ENCODE measurements around the gene LMNTD1. TPM values are rescaled to one million over a fixed set of nuclear protein-coding genes. Genes with fewer than 3 reads are reported as not detected.
"Not testable (repeated sequence)": the region's sequence is repeated elsewhere in the genome, so short reads cannot be mapped to it uniquely, and the experiment has no call there.

Gene LMNTD1
- total RNA-seq, 2 donors from 2014 or later: not detected

DNA sequence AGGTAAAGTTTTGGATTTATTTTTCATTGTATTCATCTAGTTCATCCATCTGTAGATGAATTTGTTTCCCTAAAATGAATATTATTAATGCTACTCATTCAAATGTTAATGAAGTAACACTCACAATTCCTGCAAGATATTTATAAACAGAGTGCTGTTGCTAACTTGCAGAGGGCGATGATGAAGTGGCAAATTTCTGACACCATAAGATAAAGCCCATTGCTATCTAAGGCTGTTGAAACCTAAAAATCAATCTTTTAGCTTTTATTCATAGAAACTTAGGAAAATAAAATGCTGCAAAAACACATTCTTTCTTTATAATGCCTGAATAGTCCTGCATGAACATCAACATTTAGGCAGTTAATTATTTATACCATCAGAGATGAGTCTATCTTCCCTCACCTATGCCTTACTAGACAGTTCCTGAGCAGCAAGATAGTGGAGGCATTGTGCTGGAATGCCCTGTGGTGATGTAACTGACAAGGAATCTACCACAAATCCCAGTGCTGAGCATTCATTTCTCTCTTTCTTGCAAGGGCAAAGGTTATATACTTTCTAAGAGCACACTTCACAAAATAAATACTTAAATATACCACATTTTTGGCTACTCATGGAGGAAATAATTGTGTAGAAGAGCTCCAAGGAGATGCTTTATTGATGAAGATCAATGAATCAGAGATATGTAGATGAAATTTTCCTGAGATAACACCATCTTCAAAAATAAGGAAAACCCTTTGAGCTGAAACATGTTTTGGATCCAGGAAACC lies 57.6 kb downstream of the LMNTD1 start:
- Mint-ChIP-seq H3K36me3 (ENCODE audit: low read depth) (no peaks in the 10 kb centered on the region), H3K4me1 (no peaks in the 10 kb centered on the region), H3K4me3 (no peak overlapping the region), H3K27me3 (peaks cover 21% of the 10 kb centered on the region), H3K27ac (no peak overlapping the region)
- DNase-seq (no peak), ATAC-seq (no peak)
- H3K9me3 ChIP-seq (ENCODE audit: control insufficient read depth, low read length, poor library complexity, severe bottlenecking): no peaks in the 10 kb centered on the region

- DNase-seq (no peak), ATAC-seq (no peak)
- no peaks in the 10 kb centered on the region for H3K9me3 ChIP-seq (ENCODE audit: control insufficient read depth, low read length, poor library complexity, severe bottlenecking)
- Mint-ChIP-seq H3K27ac (no peak overlapping the region), H3K36me3 (ENCODE audit: low read depth) (no peaks in the 10 kb centered on the region), H3K27me3 (peaks cover 15% of the 10 kb centered on the region), H3K4me1 (no peaks in the 10 kb centered on the region), H3K4me3 (no peak overlapping the region)
These were observed 58.2 kb downstream of the LMNTD1 start for GRCh38 chr12:25494926-25495325.

DNA sequence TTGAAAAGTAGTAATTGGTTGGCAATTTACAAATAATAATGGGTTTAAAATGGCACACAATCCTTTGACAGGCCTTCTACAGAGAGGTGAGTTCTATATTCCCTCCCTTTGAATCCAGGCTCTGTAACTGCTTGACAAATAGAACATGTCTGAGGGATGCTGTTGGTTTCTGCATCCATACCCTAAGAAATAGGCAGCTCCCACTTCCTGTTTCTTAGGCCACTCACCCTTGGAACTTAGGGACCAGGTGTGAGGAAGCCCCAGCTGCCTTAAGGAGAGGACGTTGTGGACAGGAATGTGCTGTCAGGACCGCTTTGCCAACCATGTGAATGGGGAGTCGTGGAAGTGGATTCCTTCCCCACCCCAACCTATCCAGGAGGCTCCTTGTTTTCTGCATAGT lies 59.4 kb downstream of the LMNTD1 start:
- H3K27me3 Mint-ChIP-seq: peaks cover 9% of the 10 kb centered on the region
- H3K4me3 Mint-ChIP-seq: no peak overlapping the region
- DNase-seq: no peak
- no peaks in the 10 kb centered on the region for H3K4me1 Mint-ChIP-seq
- no peak overlapping the region for H3K27ac Mint-ChIP-seq
- H3K36me3 Mint-ChIP-seq (ENCODE audit: low read depth): no peaks in the 10 kb centered on the region
- ATAC-seq: no peak
- H3K9me3 ChIP-seq (ENCODE audit: control insufficient read depth, low read length, poor library complexity, severe bottlenecking): no peaks in the 10 kb centered on the region

DNA sequence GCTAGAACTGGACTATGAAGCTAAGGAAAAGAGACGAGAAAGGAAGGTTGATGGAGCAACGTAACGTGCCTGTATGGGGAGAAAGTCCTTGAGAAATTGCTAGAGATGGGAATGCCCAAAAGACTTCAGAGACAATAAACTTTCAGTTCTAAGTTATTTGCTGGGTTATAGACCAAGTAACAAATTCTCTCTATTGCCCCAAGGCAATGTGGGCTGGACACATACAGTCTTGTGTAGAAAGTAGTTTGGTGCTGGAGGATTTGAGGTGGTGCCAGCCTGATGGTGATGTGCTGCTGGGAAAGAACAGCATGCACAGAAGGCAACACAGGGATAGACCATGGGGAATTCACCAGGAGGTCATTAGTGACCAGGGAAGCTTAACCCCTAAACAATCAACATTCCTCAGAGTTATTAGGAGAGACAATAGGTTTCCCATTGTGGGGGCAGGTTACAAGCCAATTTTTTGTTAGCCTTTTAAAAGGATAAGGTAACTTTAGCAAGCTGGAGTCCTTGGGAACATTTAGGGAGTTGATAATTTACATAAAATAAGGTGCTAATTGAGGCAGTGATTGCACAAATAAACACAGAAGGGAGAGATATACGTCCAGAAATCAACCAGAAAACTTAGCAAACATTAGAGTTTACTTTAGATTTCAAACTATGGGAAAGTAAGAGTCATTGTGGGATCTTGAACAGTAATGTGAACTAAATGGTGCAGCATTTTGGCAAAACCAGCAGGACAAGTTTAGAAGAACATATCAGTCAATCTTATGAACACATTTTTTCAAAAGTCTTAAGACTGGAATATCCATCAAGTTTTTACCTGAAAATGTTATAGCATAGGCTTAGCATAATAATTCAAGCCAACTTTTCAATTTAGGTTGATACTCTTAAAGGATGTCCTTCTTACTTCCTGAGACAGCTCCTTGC lies 61.4 kb downstream of the LMNTD1 start:
- Mint-ChIP-seq H3K36me3 (ENCODE audit: low read depth) (no peaks in the 10 kb centered on the region), H3K27ac (no peak overlapping the region), H3K27me3 (peaks cover 9% of the 10 kb centered on the region), H3K4me1 (no peaks in the 10 kb centered on the region), H3K4me3 (no peak overlapping the region)
- no peak for DNase-seq
- H3K9me3 ChIP-seq (ENCODE audit: control insufficient read depth, low read length, poor library complexity, severe bottlenecking): no peaks in the 10 kb centered on the region
- no peak for ATAC-seq

DNA sequence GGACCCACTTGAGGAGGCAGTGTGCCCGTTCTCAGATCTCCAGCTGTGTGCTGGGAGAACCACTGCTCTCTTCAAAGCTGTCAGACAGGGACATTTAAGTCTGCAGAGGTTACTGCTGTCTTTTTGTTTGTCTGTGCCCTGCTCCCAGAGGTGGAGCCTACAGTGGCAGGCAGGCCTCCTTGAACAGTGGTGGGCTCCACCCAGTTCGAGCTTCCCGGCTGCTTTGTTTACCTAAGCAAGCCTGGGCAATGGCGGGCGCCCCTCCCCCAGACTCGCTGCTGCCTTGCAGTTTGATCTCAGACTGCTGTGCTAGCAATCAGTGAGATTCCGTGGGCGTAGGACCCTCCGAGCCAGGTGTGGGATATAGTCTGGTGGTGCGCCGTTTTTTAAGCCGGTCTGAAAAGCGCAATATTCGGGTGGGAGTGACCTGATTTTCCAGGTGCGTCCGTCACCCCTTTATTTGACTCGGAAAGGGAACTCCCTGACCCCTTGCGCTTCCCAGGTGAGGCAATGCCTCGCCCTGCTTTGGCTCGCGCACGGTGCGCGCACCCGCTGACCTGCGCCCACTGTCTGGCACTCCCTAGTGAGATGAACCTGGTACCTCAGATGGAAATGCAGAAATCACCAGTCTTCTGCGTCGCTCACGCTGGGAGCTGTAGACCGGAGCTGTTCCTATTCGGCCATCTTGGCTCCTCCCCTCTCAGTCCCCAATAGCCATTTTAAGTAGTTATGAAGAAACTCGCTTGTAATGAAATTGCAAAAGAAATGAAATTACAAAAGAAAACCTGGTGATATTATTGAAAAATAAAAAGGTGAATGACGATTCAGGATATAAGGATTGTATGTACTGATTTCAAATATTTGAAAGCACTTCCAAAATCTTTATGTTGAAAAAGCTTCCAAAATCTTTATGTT lies 63.9 kb downstream of the LMNTD1 start:
- not testable (repeated sequence) for H3K27ac Mint-ChIP-seq; H3K4me3 Mint-ChIP-seq; DNase-seq; H3K4me1 Mint-ChIP-seq; H3K9me3 ChIP-seq (ENCODE audit: control insufficient read depth, low read length, poor library complexity, severe bottlenecking); H3K36me3 Mint-ChIP-seq (ENCODE audit: low read depth); ATAC-seq; H3K27me3 Mint-ChIP-seq

DNA sequence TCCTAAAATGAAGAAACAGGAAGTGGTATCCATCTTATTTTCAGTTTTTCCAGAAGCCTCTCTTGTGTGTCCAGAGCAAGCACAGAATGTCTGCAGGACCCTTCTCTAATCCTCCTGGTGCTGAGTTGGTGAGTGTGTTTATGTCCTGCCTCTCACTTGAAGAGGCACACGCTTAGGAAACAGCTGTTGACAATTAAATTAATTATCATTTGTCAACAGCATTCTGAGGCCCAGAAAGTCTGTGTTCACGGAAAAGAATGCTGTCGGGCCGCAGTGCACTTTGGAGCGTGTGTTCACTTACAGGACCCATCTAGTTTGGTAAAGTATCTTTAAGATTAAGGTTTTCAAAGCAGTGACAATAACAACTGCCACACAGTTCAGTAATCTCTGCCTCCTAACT lies 70.5 kb downstream of the LMNTD1 start:
- Mint-ChIP-seq H3K4me1 (no peaks in the 10 kb centered on the region), H3K27me3 (no peaks in the 10 kb centered on the region), H3K4me3 (no peak overlapping the region), H3K36me3 (ENCODE audit: low read depth) (no peaks in the 10 kb centered on the region), H3K27ac (no peak overlapping the region)
- H3K9me3 ChIP-seq (ENCODE audit: control insufficient read depth, low read length, poor library complexity, severe bottlenecking): no peaks in the 10 kb centered on the region
- ATAC-seq (no peak), DNase-seq (no peak)

GRCh38 chr12:25480145-25480544 lies 72.9 kb downstream of the LMNTD1 start:
- no peaks in the 10 kb centered on the region for H3K4me1 Mint-ChIP-seq
- no peaks in the 10 kb centered on the region for H3K27me3 Mint-ChIP-seq
- ATAC-seq: no peak
- H3K9me3 ChIP-seq (ENCODE audit: control insufficient read depth, low read length, poor library complexity, severe bottlenecking): no peaks in the 10 kb centered on the region
- no peak for DNase-seq
- H3K36me3 Mint-ChIP-seq (ENCODE audit: low read depth): no peaks in the 10 kb centered on the region
- no peak overlapping the region for H3K4me3 Mint-ChIP-seq
- no peak overlapping the region for H3K27ac Mint-ChIP-seq

DNA sequence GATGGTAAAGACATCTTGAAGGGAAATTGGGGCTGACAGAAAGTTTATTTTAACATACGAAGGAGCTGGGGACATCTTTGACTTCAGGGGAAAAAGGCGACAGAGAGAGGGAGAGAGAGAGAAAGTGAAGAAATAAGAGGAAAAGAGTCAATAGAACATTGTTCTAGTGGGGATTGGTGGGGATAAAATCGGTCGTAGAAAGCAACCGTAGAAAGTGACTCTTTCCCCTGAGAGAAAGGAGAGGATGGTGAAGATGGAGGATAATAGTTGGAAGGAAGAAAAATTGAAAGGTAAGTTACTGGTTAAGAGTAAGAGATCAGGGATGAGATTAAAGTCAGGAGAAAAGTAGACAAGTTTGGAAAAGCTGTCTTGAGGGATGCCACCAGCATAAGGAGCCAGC lies 75.9 kb downstream of the LMNTD1 start:
- no peaks in the 10 kb centered on the region for H3K4me1 Mint-ChIP-seq
- H3K36me3 Mint-ChIP-seq (ENCODE audit: low read depth): no peaks in the 10 kb centered on the region
- no peaks in the 10 kb centered on the region for H3K27me3 Mint-ChIP-seq
- H3K27ac Mint-ChIP-seq: no peak overlapping the region
- no peaks in the 10 kb centered on the region for H3K9me3 ChIP-seq (ENCODE audit: control insufficient read depth, low read length, poor library complexity, severe bottlenecking)
- no peak for DNase-seq
- no peak overlapping the region for H3K4me3 Mint-ChIP-seq
- ATAC-seq: no peak

GRCh38 chr12:25472453-25472852 lies 80.6 kb downstream of the LMNTD1 start:
- no peaks in the 10 kb centered on the region for H3K9me3 ChIP-seq (ENCODE audit: control insufficient read depth, low read length, poor library complexity, severe bottlenecking)
- ATAC-seq (no peak), DNase-seq (no peak)
- H3K27me3 Mint-ChIP-seq: no peaks in the 10 kb centered on the region
- no peaks in the 10 kb centered on the region for H3K36me3 Mint-ChIP-seq (ENCODE audit: low read depth)
- no peaks in the 10 kb centered on the region for H3K4me1 Mint-ChIP-seq
- no peak overlapping the region for H3K4me3 Mint-ChIP-seq
- H3K27ac Mint-ChIP-seq: no peak overlapping the region

DNA sequence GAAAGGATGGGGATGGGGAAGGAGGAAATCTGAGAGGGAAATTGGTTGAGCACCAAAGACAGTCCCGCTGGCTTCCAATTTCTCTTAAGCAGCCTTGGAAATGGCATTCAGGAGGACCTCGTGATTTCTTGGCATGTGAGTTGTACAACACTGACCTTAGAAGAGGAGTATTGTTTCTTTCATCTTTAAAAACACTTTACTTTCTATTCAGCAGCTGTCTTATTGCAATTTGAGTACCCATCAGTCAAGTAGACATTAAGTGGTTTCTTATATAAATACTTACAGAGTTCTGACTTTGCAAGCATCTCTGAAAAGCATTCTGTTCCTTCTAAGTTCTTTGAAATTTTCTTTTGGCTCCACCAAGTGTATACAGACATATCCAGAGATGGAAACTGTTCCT lies 83.2 kb downstream of the LMNTD1 start:
- Mint-ChIP-seq H3K36me3 (ENCODE audit: low read depth) (no peaks in the 10 kb centered on the region), H3K4me1 (no peaks in the 10 kb centered on the region), H3K27me3 (no peaks in the 10 kb centered on the region), H3K4me3 (no peak overlapping the region), H3K27ac (no peak overlapping the region)
- no peak for DNase-seq
- no peaks in the 10 kb centered on the region for H3K9me3 ChIP-seq (ENCODE audit: control insufficient read depth, low read length, poor library complexity, severe bottlenecking)
- no peak for ATAC-seq

GRCh38 chr12:25469368-25469767 lies 83.7 kb downstream of the LMNTD1 start:
- no peaks in the 10 kb centered on the region for H3K27me3 Mint-ChIP-seq
- no peaks in the 10 kb centered on the region for H3K9me3 ChIP-seq (ENCODE audit: control insufficient read depth, low read length, poor library complexity, severe bottlenecking)
- H3K27ac Mint-ChIP-seq: no peak overlapping the region
- DNase-seq (no peak), ATAC-seq (no peak)
- H3K4me1 Mint-ChIP-seq: no peaks in the 10 kb centered on the region
- H3K4me3 Mint-ChIP-seq: no peak overlapping the region
- no peaks in the 10 kb centered on the region for H3K36me3 Mint-ChIP-seq (ENCODE audit: low read depth)

GRCh38 chr12:25463521-25463920 lies 89.6 kb downstream of the LMNTD1 start:
- H3K9me3 ChIP-seq (ENCODE audit: control insufficient read depth, low read length, poor library complexity, severe bottlenecking): no peaks in the 10 kb centered on the region
- H3K27me3 Mint-ChIP-seq: no peaks in the 10 kb centered on the region
- peaks cover 5% of the 10 kb centered on the region for H3K4me1 Mint-ChIP-seq
- no peaks in the 10 kb centered on the region for H3K36me3 Mint-ChIP-seq (ENCODE audit: low read depth)
- ATAC-seq: no peak
- DNase-seq: no peak
- H3K4me3 Mint-ChIP-seq: no peak overlapping the region
- H3K27ac Mint-ChIP-seq: no peak overlapping the region

- peaks cover 5% of the 10 kb centered on the region for H3K4me1 Mint-ChIP-seq
- no peaks in the 10 kb centered on the region for H3K9me3 ChIP-seq (ENCODE audit: control insufficient read depth, low read length, poor library complexity, severe bottlenecking)
- H3K36me3 Mint-ChIP-seq (ENCODE audit: low read depth): no peaks in the 10 kb centered on the region
- no peaks in the 10 kb centered on the region for H3K27me3 Mint-ChIP-seq
- no peak overlapping the region for H3K4me3 Mint-ChIP-seq
- no peak for DNase-seq
- H3K27ac Mint-ChIP-seq: no peak overlapping the region
- no peak for ATAC-seq
These were observed 90.1 kb downstream of the LMNTD1 start for GRCh38 chr12:25463005-25463404.

Data from T-helper 17 cell (primary cell).